ENCODE results near the gene KIAA2012. TPM values are rescaled to one million over a fixed set of nuclear protein-coding genes. Genes with fewer than 3 reads are reported as not detected.

KIAA2012 gene
- total RNA-seq, 1 donor: not detected

GRCh38 chr2:202101026-202101579 lies 28.0 kb downstream of the KIAA2012 start:
- H3K4me3 ChIP-seq (ENCODE audit: low read depth, low read length): no peak overlapping the region
- TF ChIP-seq CTCF (IDR thresholded peaks at IDR 0.05; ENCODE audit: insufficient read depth, low read length): no peak
- no peak for DNase-seq (ENCODE audit: low read depth)

GRCh38 chr2:202102425-202103000 lies 29.5 kb downstream of the KIAA2012 start:
- H3K4me3 ChIP-seq (ENCODE audit: low read depth, low read length): no peak overlapping the region
- no peak for TF ChIP-seq CTCF (IDR thresholded peaks at IDR 0.05; ENCODE audit: insufficient read depth, low read length)
- DNase-seq (ENCODE audit: low read depth): no peak

- DNase-seq (ENCODE audit: low read depth): peak; percentile 69
- TF ChIP-seq CTCF (IDR thresholded peaks at IDR 0.05; ENCODE audit: insufficient read depth, low read length): peak; percentile 79
- H3K4me3 ChIP-seq (ENCODE audit: low read depth, low read length): no peak overlapping the region
These were observed 31.3 kb downstream of the KIAA2012 start for GRCh38 chr2:202104286-202104870.

GRCh38 chr2:202105025-202105424 lies 32.0 kb downstream of the KIAA2012 start:
- no peak overlapping the region for H3K4me3 ChIP-seq (ENCODE audit: low read depth, low read length)
- no peak for DNase-seq (ENCODE audit: low read depth)
- TF ChIP-seq CTCF (IDR thresholded peaks at IDR 0.05; ENCODE audit: insufficient read depth, low read length): no peak

GRCh38 chr2:202108345-202108744 lies 35.3 kb downstream of the KIAA2012 start:
- no peak for TF ChIP-seq CTCF (IDR thresholded peaks at IDR 0.05; ENCODE audit: insufficient read depth, low read length)
- DNase-seq (ENCODE audit: low read depth): no peak
- H3K4me3 ChIP-seq (ENCODE audit: low read depth, low read length): no peak overlapping the region

GRCh38 chr2:202109139-202109736 lies 36.2 kb downstream of the KIAA2012 start:
- H3K4me3 ChIP-seq (ENCODE audit: low read depth, low read length): no peak overlapping the region
- TF ChIP-seq CTCF (IDR thresholded peaks at IDR 0.05; ENCODE audit: insufficient read depth, low read length): no peak

More at GRCh38 chr2:202109139-202109736, 36.2 kb downstream of the KIAA2012 start:
- no peak for DNase-seq (ENCODE audit: low read depth)
